GM12878 (cell line): Measurements from ENCODE around the gene SP110. TPM values are rescaled to one million over a fixed set of nuclear protein-coding genes. Genes with fewer than 3 reads are reported as not detected.

Experiments used
- ATF2 ChIP-seq: IDR thresholded peaks from 2 replicates; pipeline ENCODE4 v1.6.1; 2012; ENCODE audit warnings: low read length, inconsistent platforms
- BMI1 ChIP-seq: fragments of 450-650 bp; IDR thresholded peaks from 2 replicates; pipeline ENCODE4 v1.6.1; 2016; ENCODE audit warnings: mild to moderate bottlenecking, moderate library complexity, borderline replicate concordance
- CBX5 ChIP-seq: sonication (generic); IDR thresholded peaks from 2 replicates; pipeline ENCODE4 v1.6.1; 2016; ENCODE audit warnings: low read depth, moderate library complexity, mild to moderate bottlenecking, inconsistent platforms
- CHD1 ChIP-seq: IDR thresholded peaks from 2 replicates; pipeline ENCODE4 v1.6.1; 2012; ENCODE audit warnings: low read depth, low read length, improper control_type of control experiment
- ETV6 ChIP-seq, 2 experiments: fragments of 450-650 bp in 1 of 2; IDR thresholded peaks in 1 of 2; conservative IDR thresholded peaks in 1 of 2; 2 replicates each; pipeline ENCODE4 v1.6.1; 2014; ENCODE audit warnings: antibody characterized with exemption in 1 of 2, borderline replicate concordance in 1 of 2, low read depth in 1 of 2, mild to moderate bottlenecking in 1 of 2, moderate library complexity in 1 of 2
- EZH2 ChIP-seq: IDR thresholded peaks from 2 replicates; pipeline ENCODE4 v1.6.1; 2012; ENCODE audit warnings: low read depth, mild to moderate bottlenecking, control low read depth, inconsistent platforms, low read length, borderline replicate concordance; ENCODE audit not compliant: control insufficient read depth
- FOXM1 ChIP-seq: IDR thresholded peaks from 2 replicates; pipeline ENCODE4 v1.6.1; 2012; ENCODE audit warnings: low read depth, mild to moderate bottlenecking, inconsistent platforms, low read length, moderate library complexity
- HCFC1 ChIP-seq: fragments of 150-350 bp; IDR thresholded peaks from 2 replicates; pipeline ENCODE4 v1.6.1; 2014; ENCODE audit warnings: low read length
- MAX ChIP-seq: IDR thresholded peaks from 2 replicates; pipeline ENCODE4 v1.6.1; 2012; ENCODE audit warnings: low read depth, low read length, improper control_type of control experiment
- MTA2 ChIP-seq: fragments of 450-650 bp; IDR thresholded peaks from 2 replicates; pipeline ENCODE4 v1.6.1; 2016; ENCODE audit warnings: low read depth, mild to moderate bottlenecking, moderate library complexity
- NBN ChIP-seq: fragments of 450-650 bp; IDR thresholded peaks from 2 replicates; pipeline ENCODE4 v1.6.1; 2016
- NFYB ChIP-seq: IDR thresholded peaks from 2 replicates; pipeline ENCODE4 v1.6.1; 2011; ENCODE audit warnings: low read depth, mild to moderate bottlenecking, low read length, improper control_type of control experiment, moderate library complexity; ENCODE audit not compliant: insufficient read depth
- PAX5 ChIP-seq: IDR thresholded peaks from 2 replicates; pipeline ENCODE4 v1.6.1; 2011; ENCODE audit warnings: low read depth, low read length, borderline replicate concordance
- PRDM15 ChIP-seq: fragments of 450-650 bp; formaldehyde crosslinking; IDR thresholded peaks from 2 replicates; pipeline ENCODE4 v1.4.0; 2020; ENCODE audit warnings: mild to moderate bottlenecking, moderate library complexity
- RAD51 ChIP-seq: fragments of 450-650 bp; IDR thresholded peaks from 2 replicates; pipeline ENCODE4 v1.6.1; 2016; ENCODE audit warnings: moderate library complexity, mild to moderate bottlenecking, inconsistent platforms
- RB1 ChIP-seq: fragments of 450-650 bp; formaldehyde crosslinking; IDR thresholded peaks from 2 replicates; pipeline ENCODE4 v1.6.1; 2017; ENCODE audit warnings: mild to moderate bottlenecking, borderline replicate concordance
- SIN3A ChIP-seq: IDR thresholded peaks from 2 replicates; pipeline ENCODE4 v1.6.1; 2012; ENCODE audit warnings: low read depth, low read length, improper control_type of control experiment
- SMAD1 ChIP-seq: fragments of 450-650 bp; IDR thresholded peaks from 2 replicates; pipeline ENCODE4 v1.6.1; 2018; ENCODE audit warnings: mild to moderate bottlenecking, low read depth; ENCODE audit not compliant: partially characterized antibody
- SMAD5 ChIP-seq: IDR thresholded peaks from 2 replicates; pipeline ENCODE4 v1.6.1; 2016; ENCODE audit warnings: antibody characterized with exemption, low read depth
- STAT3 ChIP-seq: IDR thresholded peaks from 2 replicates; pipeline ENCODE4 v1.6.1; 2011; ENCODE audit warnings: low read depth, low read length, improper control_type of control experiment
- TCF12 ChIP-seq: IDR thresholded peaks from 2 replicates; pipeline ENCODE4 v1.6.1; 2011; ENCODE audit warnings: low read depth, mild to moderate bottlenecking, low read length
- ZNF217 ChIP-seq: fragments of 450-650 bp; IDR thresholded peaks from 2 replicates; pipeline ENCODE4 v1.6.1; 2017; ENCODE audit warnings: antibody characterized with exemption, mild to moderate bottlenecking
- ZNF592 ChIP-seq: fragments of 450-650 bp; IDR thresholded peaks from 2 replicates; pipeline ENCODE4 v1.6.1; 2017; ENCODE audit warnings: mild to moderate bottlenecking, moderate library complexity
- ZNF622 ChIP-seq: fragments of 450-650 bp; IDR thresholded peaks from 2 replicates; pipeline ENCODE4 v1.6.1; 2017; ENCODE audit warnings: mild to moderate bottlenecking, inconsistent platforms
- polyA plus RNA-seq, 11 experiments: library from polyadenylated mRNA; depleted of rRNA in 4 of 11; unstranded in 6 of 11; stranded (reverse) in 5 of 11; fragments of >200 nt; fragmentation: Nextera tagmentation in 4 of 11; fragmentation: Illumina TruSeq in 1 of 11; extraction: Ambion mirVana in 4 of 11; extraction: Trizol in 1 of 11; gene quantifications; 1 replicate in 1 of 11; 2 replicates in 10 of 11; pipeline versions ENCODE4 v1.2.1 to v1.2.3, GENCODE V29; 2011 to 2016; ENCODE audit warnings: inconsistent platforms in 2 of 11, missing spikeins in 2 of 11, low read depth in 1 of 11
- total RNA-seq, 4 experiments: library from RNA; depleted of rRNA in 3 of 4; stranded (reverse); fragments of >200 nt in 3 of 4; fragmentation: Illumina TruSeq in 1 of 4; extraction: Trizol in 1 of 4; gene quantifications; 2 replicates each; pipeline versions ENCODE4 v1.2.1 to v1.2.3, GENCODE V29; 2013 to 2021

The SP110 gene
- total and polyA plus RNA-seq, 10 of the 15 experiments (the other 5 are each of a cell fraction or from before 2014, with no cell fraction given): 81.2 to 149 (median 100) TPM

- no peak for TF ChIP-seq SMAD5
- peak; percentile 86; the same call in 1 of the 2 replicates for TF ChIP-seq ZNF217
- peak; percentile 53; the same call in 1 of the 2 replicates for TF ChIP-seq TCF12
- TF ChIP-seq FOXM1: peak; percentile 93
- no peak for TF ChIP-seq EZH2
- no peak for TF ChIP-seq CBX5
- TF ChIP-seq MAX: no peak
- no peak for TF ChIP-seq RAD51
- peak; percentile 88 for TF ChIP-seq PAX5
- peak; percentile 81; the same call in 1 of the 2 replicates for TF ChIP-seq BMI1
- TF ChIP-seq ETV6 (conservative IDR thresholded peaks at IDR 0.05 in 1 of 2, IDR thresholded peaks at IDR 0.05 in 1 of 2; ENCODE audit: borderline replicate concordance in 1 of 2, low read depth in 1 of 2): peak in 1 of 2 experiments; percentile 94; a peak in 2 of 4 replicates
- peak; percentile 94 for TF ChIP-seq ATF2
- no peak for TF ChIP-seq NFYB
- TF ChIP-seq SIN3A: no peak
- TF ChIP-seq HCFC1: no peak
- no peak for TF ChIP-seq NBN
- TF ChIP-seq ZNF622: no peak
- no peak for TF ChIP-seq SMAD1
- TF ChIP-seq CHD1: no peak
- TF ChIP-seq RB1: no peak
- TF ChIP-seq MTA2: peak; percentile 96
- no peak for TF ChIP-seq PRDM15 (CRISPR knock-in tag)
- TF ChIP-seq ZNF592: no peak
- no peak for TF ChIP-seq STAT3
Measured at GRCh38 chr2:230267556-230267955, 47.8 kb upstream of the SP110 start (continued).
